ENCODE results near the gene TNPO3.
"Not testable (repeated sequence)": the region's sequence is repeated elsewhere in the genome, so short reads cannot be mapped to it uniquely, and the experiment has no call there.

TNPO3 gene

GRCh38 chr7:129066290-129067131, 11.6 kb upstream of the TNPO3 start:
- TF ChIP-seq EZH2 (IDR thresholded peaks at IDR 0.05): no peak
- Histone ChIP-seq H3K9me3 (ENCODE audit: low read depth, low read length) (no peaks in the 10 kb centered on the region), H3K27ac (peak overlapping the region; percentile 65; the same call in 1 of the 2 replicates), H3K9ac (ENCODE audit: insufficient read length) (no peak overlapping the region), H3K36me3 (ENCODE audit: insufficient read depth, low read length) (no peaks in the 10 kb centered on the region), H3K4me3 (peak overlapping the region; percentile 1; the same call in 1 of the 2 replicates)
- no peak for DNase-seq (ENCODE audit: low read depth, low spot score)

GRCh38 chr7:129055861-129056464, 1.1 kb upstream of the TNPO3 start:
- H3K36me3 ChIP-seq (ENCODE audit: insufficient read depth, low read length): peaks cover 3% of the 10 kb centered on the region
- DNase-seq (ENCODE audit: low read depth, low spot score): no peak
- no peak overlapping the region for H3K27ac ChIP-seq
- H3K9ac ChIP-seq (ENCODE audit: insufficient read length): peak overlapping the region; percentile 97
- TF ChIP-seq FOXP2 (optimal IDR thresholded peaks at IDR 0.05; ENCODE audit: control extremely low read depth, extremely low read length, insufficient read depth): no peak
- no peak; the same call in 1 of the 2 replicates for TF ChIP-seq POLR2AphosphoS5 (IDR thresholded peaks at IDR 0.05; ENCODE audit: borderline replicate concordance, low read depth, low read length)
- TF ChIP-seq EZH2 (IDR thresholded peaks at IDR 0.05): no peak
- no peaks in the 10 kb centered on the region for H3K9me3 ChIP-seq (ENCODE audit: low read depth, low read length)
- H3K4me3 ChIP-seq: peak overlapping the region; percentile 95

DNA sequence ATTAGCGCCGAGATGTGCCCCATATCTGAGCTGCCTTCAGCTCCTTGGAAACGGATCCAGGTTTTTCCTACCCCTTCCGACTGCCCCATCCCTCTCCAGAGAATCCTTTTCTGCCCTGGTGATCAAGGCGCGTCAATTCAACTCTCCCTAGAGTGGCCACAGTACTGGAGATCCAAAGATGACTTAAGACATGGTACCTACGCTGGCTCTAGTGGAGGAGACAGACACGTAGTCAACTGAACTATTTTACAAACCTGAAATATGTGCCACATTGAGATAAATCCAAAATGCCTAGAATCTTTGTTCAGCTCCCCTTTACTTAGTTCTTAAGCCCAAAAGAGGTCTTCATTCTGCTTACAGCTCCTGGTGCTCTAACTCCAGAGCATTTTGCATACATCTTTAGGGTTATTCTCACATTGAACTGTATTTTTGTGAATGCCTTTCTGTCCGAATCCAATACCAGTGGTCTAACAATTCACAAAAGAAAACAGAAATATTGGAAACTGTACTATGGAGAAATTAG, 444 bp upstream of the TNPO3 start:
- H3K36me3 ChIP-seq (ENCODE audit: insufficient read depth, low read length): peaks cover 3% of the 10 kb centered on the region
- peak; percentile 6 for TF ChIP-seq FOXP2 (optimal IDR thresholded peaks at IDR 0.05; ENCODE audit: control extremely low read depth, extremely low read length, insufficient read depth)
- no peak for TF ChIP-seq POLR2AphosphoS5 (IDR thresholded peaks at IDR 0.05; ENCODE audit: borderline replicate concordance, low read depth, low read length)
- H3K4me3 ChIP-seq: peak overlapping the region; percentile 95
- no peak for DNase-seq (ENCODE audit: low read depth, low spot score)
- H3K9ac ChIP-seq (ENCODE audit: insufficient read length): peak overlapping the region; percentile 97
- H3K9me3 ChIP-seq (ENCODE audit: low read depth, low read length): no peaks in the 10 kb centered on the region
- H3K27ac ChIP-seq: peak overlapping the region; percentile 99

- no peak for TF ChIP-seq POLR2AphosphoS5 (IDR thresholded peaks at IDR 0.05; ENCODE audit: borderline replicate concordance, low read depth, low read length)
- no peak for TF ChIP-seq EZH2 (IDR thresholded peaks at IDR 0.05)
- no peak for TF ChIP-seq FOXP2 (optimal IDR thresholded peaks at IDR 0.05; ENCODE audit: control extremely low read depth, extremely low read length, insufficient read depth)
- Histone ChIP-seq H3K4me3 (peak overlapping the region; percentile 95), H3K9me3 (ENCODE audit: low read depth, low read length) (no peaks in the 10 kb centered on the region), H3K9ac (ENCODE audit: insufficient read length) (peak overlapping the region; percentile 97), H3K27ac (peak overlapping the region; percentile 99; the same call in 1 of the 2 replicates), H3K36me3 (ENCODE audit: insufficient read depth, low read length) (peaks cover 9% of the 10 kb centered on the region)
- no peak for DNase-seq (ENCODE audit: low read depth, low spot score)
Measured at GRCh38 chr7:129053938-129054437, 923 bp downstream of the TNPO3 start.

DNA sequence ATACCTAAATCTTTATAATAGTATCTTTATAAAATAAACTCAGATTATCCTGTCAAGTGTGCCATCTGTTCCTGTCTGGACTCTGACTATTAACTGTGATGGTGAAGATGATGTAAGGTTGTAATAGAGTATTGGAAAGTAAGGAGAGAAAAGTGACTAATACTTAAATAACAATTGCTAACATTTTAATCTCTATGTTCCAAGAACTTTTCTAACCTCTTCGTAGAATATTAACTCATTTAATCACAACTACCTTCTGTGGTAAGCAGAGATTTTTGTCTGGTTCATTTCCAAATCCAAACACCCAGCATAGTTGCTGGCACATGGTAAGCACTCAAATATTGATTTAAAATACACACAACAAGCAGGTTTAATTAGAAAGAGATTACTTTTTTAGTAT, 2.5 kb downstream of the TNPO3 start:
- no peaks in the 10 kb centered on the region for H3K9me3 ChIP-seq (ENCODE audit: low read depth, low read length)
- H3K27ac ChIP-seq: no peak overlapping the region
- H3K4me3 ChIP-seq: peak overlapping the region; percentile 95
- peak overlapping the region; percentile 53 for H3K9ac ChIP-seq (ENCODE audit: insufficient read length)
- TF ChIP-seq EZH2 (IDR thresholded peaks at IDR 0.05) (no peak), FOXP2 (optimal IDR thresholded peaks at IDR 0.05; ENCODE audit: control extremely low read depth, extremely low read length, insufficient read depth) (no peak), POLR2AphosphoS5 (IDR thresholded peaks at IDR 0.05; ENCODE audit: borderline replicate concordance, low read depth, low read length) (no peak)
- DNase-seq (ENCODE audit: low read depth, low spot score): no peak
- peaks cover 21% of the 10 kb centered on the region for H3K36me3 ChIP-seq (ENCODE audit: insufficient read depth, low read length)

GRCh38 chr7:129051459-129051858, 3.5 kb downstream of the TNPO3 start:
- H3K9ac ChIP-seq (ENCODE audit: insufficient read length); H3K4me3 ChIP-seq; H3K27ac ChIP-seq; DNase-seq (ENCODE audit: low read depth, low spot score); H3K9me3 ChIP-seq (ENCODE audit: low read depth, low read length): not testable (repeated sequence)
- peaks cover 28% of the 10 kb centered on the region for H3K36me3 ChIP-seq (ENCODE audit: insufficient read depth, low read length)

DNA sequence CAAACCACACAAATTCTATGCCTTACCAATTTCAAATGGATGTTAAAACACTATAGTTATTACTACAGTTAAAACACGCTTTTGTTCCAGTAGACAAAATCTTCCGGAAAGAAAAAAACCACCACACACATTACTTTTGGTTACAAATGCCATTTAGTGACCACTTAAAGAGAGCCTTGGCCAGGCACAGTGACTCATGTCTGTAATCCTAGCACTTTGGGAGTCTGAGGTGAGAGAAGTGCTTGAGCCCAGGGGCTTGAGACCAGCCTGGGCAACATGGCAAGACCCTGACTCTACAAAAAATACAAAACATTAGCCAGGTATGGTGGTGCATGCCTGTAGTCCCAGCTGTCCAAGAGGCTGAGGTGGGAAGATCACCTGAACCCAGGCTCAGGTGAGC, 7.2 kb downstream of the TNPO3 start:
- H3K9ac ChIP-seq (ENCODE audit: insufficient read length): no peak overlapping the region
- DNase-seq (ENCODE audit: low read depth, low spot score): no peak
- H3K4me3 ChIP-seq: no peak overlapping the region
- no peaks in the 10 kb centered on the region for H3K9me3 ChIP-seq (ENCODE audit: low read depth, low read length)
- no peak overlapping the region for H3K27ac ChIP-seq
- peaks cover 28% of the 10 kb centered on the region for H3K36me3 ChIP-seq (ENCODE audit: insufficient read depth, low read length)
- TF ChIP-seq FOXP2 (optimal IDR thresholded peaks at IDR 0.05; ENCODE audit: control extremely low read depth, extremely low read length, insufficient read depth): no peak
- TF ChIP-seq EZH2 (IDR thresholded peaks at IDR 0.05): no peak
- TF ChIP-seq POLR2AphosphoS5 (IDR thresholded peaks at IDR 0.05; ENCODE audit: borderline replicate concordance, low read depth, low read length): no peak

DNA sequence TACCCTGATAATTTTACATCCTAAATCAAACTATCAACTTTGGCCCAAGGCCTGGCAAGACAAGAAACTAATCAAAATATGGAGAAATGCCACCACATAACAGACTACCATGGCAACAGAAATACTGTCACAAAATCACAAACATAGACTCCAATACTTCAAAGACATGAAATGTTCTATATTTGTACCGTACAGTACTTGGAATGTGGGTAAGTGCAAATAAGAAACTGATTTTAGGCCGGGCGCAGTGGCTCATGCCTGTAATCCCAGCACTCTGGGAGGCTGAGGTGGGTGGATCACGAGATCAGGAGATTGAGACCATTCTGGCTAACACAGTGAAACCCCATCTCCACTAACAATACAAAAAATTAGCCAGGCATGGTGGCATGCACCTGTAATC, 9.2 kb downstream of the TNPO3 start:
- no peak overlapping the region for H3K27ac ChIP-seq
- H3K36me3 ChIP-seq (ENCODE audit: insufficient read depth, low read length): peaks cover 29% of the 10 kb centered on the region
- H3K9ac ChIP-seq (ENCODE audit: insufficient read length): no peak overlapping the region
- no peak for DNase-seq (ENCODE audit: low read depth, low spot score)
- no peak overlapping the region for H3K4me3 ChIP-seq
- no peak for TF ChIP-seq POLR2AphosphoS5 (IDR thresholded peaks at IDR 0.05; ENCODE audit: borderline replicate concordance, low read depth, low read length)
- TF ChIP-seq FOXP2 (optimal IDR thresholded peaks at IDR 0.05; ENCODE audit: control extremely low read depth, extremely low read length, insufficient read depth): no peak
- TF ChIP-seq EZH2 (IDR thresholded peaks at IDR 0.05): no peak
- H3K9me3 ChIP-seq (ENCODE audit: low read depth, low read length): no peaks in the 10 kb centered on the region
